Vagina (tissue), 2 donors: Measurements from ENCODE around the gene PCSK6. TPM values are rescaled to one million over a fixed set of nuclear protein-coding genes. Genes with fewer than 3 reads are reported as not detected.

Source experiments
- DNase-seq, 2 donors: peaks; one replicate each; pipeline ENCODE4 v3.0.0-alpha.2; 2017; ENCODE audit errors: extremely low spot score in 2 of 2
- H3K27ac ChIP-seq: fragments of 200-600 bp; sonication (generic); one replicate; pipeline ENCODE4 v1.5.1; 2019
- H3K27me3 ChIP-seq: fragments of 200-600 bp; sonication (generic); one replicate; pipeline ENCODE4 v1.5.1; 2019
- H3K36me3 ChIP-seq, 2 donors: fragments of 200-600 bp; sonication (generic); one replicate each; pipeline ENCODE4 v1.5.1; 2017 to 2019
- H3K4me1 ChIP-seq: fragments of 200-600 bp; sonication (generic); one replicate; pipeline ENCODE4 v1.5.1; 2019
- H3K4me3 ChIP-seq, 2 donors: fragments of 200-600 bp; sonication (generic); 1 replicate in 1 of 2; 2 replicates in 1 of 2; pipeline ENCODE4 v1.5.1; 2016 to 2019
- H3K9me3 ChIP-seq: fragments of 200-600 bp; sonication (generic); one replicate; pipeline ENCODE4 v1.5.1; 2019
- CTCF ChIP-seq, 3 experiments: fragments of 450-650 bp in 2 of 3; fragments of 200-600 bp in 1 of 3; sonication (generic) in 1 of 3; IDR thresholded peaks; one replicate each; pipeline ENCODE4 v1.5.1; 2017 to 2019; ENCODE audit warnings: antibody characterized with exemption in 3 of 3, mild to moderate bottlenecking in 2 of 3, moderate library complexity in 2 of 3
- POLR2A ChIP-seq, 2 donors: fragments of 450-650 bp; IDR thresholded peaks; one replicate each; pipeline ENCODE4 v1.6.1; 2017; ENCODE audit warnings: antibody characterized with exemption in 2 of 2, mild to moderate bottlenecking in 2 of 2, moderate library complexity in 2 of 2
- POLR2AphosphoS5 ChIP-seq, 2 donors: sonication (generic); formaldehyde crosslinking; IDR thresholded peaks; one replicate each; pipeline ENCODE4 v1.9.0; 2017; ENCODE audit warnings: antibody characterized with exemption in 2 of 2, mild to moderate bottlenecking in 2 of 2, low read depth in 1 of 2; ENCODE audit not compliant: insufficient read depth in 1 of 2
- intact Hi-C: fragments of 100-400 bp; cut with DNase I; formaldehyde crosslinking; loops from one replicate; pipeline ENCODE4 v1.15.1; 2023
- total RNA-seq: library from RNA; depleted of rRNA; stranded (reverse); fragments of >200 nt; gene quantifications from one replicate; pipeline ENCODE4 v1.2.3, GENCODE V29; 2016

PCSK6 gene
- total RNA-seq, 1 donor from 2014 or later: 7.4 TPM

GRCh38 chr15:101267320-101268104 lies 222.0 kb downstream of the PCSK6 start:
- intact Hi-C loops: no loop called here
- no peak for DNase-seq
- no peaks in the 10 kb centered on the region for H3K27me3 ChIP-seq
- peak overlapping the region in 1 of 2 donors; percentile 16 for H3K4me3 ChIP-seq
- no peaks in the 10 kb centered on the region for H3K9me3 ChIP-seq
- peaks cover 14% of the 10 kb centered on the region for H3K4me1 ChIP-seq
- peak overlapping the region; percentile 62 for H3K27ac ChIP-seq
- no peak for TF ChIP-seq CTCF (IDR thresholded peaks at IDR 0.05)
- TF ChIP-seq POLR2AphosphoS5 (IDR thresholded peaks at IDR 0.05; ENCODE audit: insufficient read depth in 1 of 2, low read depth in 1 of 2): peak in 1 of 2 donors; percentile 70
- H3K36me3 ChIP-seq: peaks cover 4 to 31% of the 10 kb centered on the region in 2 donors

- intact Hi-C loops: no loop called here
- Histone ChIP-seq H3K27me3 (no peaks in the 10 kb centered on the region), H3K9me3 (no peaks in the 10 kb centered on the region), H3K4me3 (no peak overlapping the region), H3K27ac (peak overlapping the region; percentile 62), H3K36me3 (peaks cover 4 to 25% of the 10 kb centered on the region in 2 donors), H3K4me1 (peaks cover 14% of the 10 kb centered on the region)
- DNase-seq: no peak
- TF ChIP-seq POLR2AphosphoS5 (IDR thresholded peaks at IDR 0.05; ENCODE audit: insufficient read depth in 1 of 2, low read depth in 1 of 2): no peak
Observed at GRCh38 chr15:101266787-101267186, 222.7 kb downstream of the PCSK6 start.

GRCh38 chr15:101266034-101266433 lies 223.5 kb downstream of the PCSK6 start:
- no peak for TF ChIP-seq CTCF (IDR thresholded peaks at IDR 0.05)
- TF ChIP-seq POLR2AphosphoS5 (IDR thresholded peaks at IDR 0.05; ENCODE audit: insufficient read depth in 1 of 2, low read depth in 1 of 2): no peak
- TF ChIP-seq POLR2A (IDR thresholded peaks at IDR 0.05): no peak
- Histone ChIP-seq H3K27me3 (no peaks in the 10 kb centered on the region), H3K4me1 (peaks cover 14% of the 10 kb centered on the region), H3K27ac (no peak overlapping the region), H3K9me3 (no peaks in the 10 kb centered on the region), H3K36me3 (peaks cover 0 to 17% of the 10 kb centered on the region in 2 donors), H3K4me3 (no peak overlapping the region)
- intact Hi-C loops: no loop called here
- no peak for DNase-seq

- Histone ChIP-seq H3K27ac (no peak overlapping the region), H3K27me3 (no peaks in the 10 kb centered on the region), H3K4me3 (no peak overlapping the region), H3K4me1 (peaks cover 14% of the 10 kb centered on the region), H3K9me3 (no peaks in the 10 kb centered on the region), H3K36me3 (peaks cover 0 to 7% of the 10 kb centered on the region in 2 donors)
- TF ChIP-seq POLR2A (IDR thresholded peaks at IDR 0.05) (no peak), POLR2AphosphoS5 (IDR thresholded peaks at IDR 0.05; ENCODE audit: insufficient read depth in 1 of 2, low read depth in 1 of 2) (no peak), CTCF (IDR thresholded peaks at IDR 0.05) (no peak)
- no peak for DNase-seq
- intact Hi-C loops: no loop called here
Observed at GRCh38 chr15:101264911-101265641, 224.4 kb downstream of the PCSK6 start.

GRCh38 chr15:101264011-101264410 lies 225.5 kb downstream of the PCSK6 start:
- Histone ChIP-seq H3K36me3 (no peaks in the 10 kb centered on the region), H3K4me1 (peaks cover 14% of the 10 kb centered on the region), H3K9me3 (no peaks in the 10 kb centered on the region), H3K4me3 (no peak overlapping the region), H3K27me3 (no peaks in the 10 kb centered on the region), H3K27ac (no peak overlapping the region)
- no peak for DNase-seq
- intact Hi-C loops: no loop called here
- TF ChIP-seq POLR2AphosphoS5 (IDR thresholded peaks at IDR 0.05; ENCODE audit: insufficient read depth in 1 of 2, low read depth in 1 of 2) (no peak), POLR2A (IDR thresholded peaks at IDR 0.05) (no peak), CTCF (IDR thresholded peaks at IDR 0.05) (no peak)
